ENCODE data around the gene PARP1.

- TF ChIP-seq CTCF (IDR thresholded peaks at IDR 0.05) (no peak), POLR2AphosphoS5 (IDR thresholded peaks at IDR 0.05; ENCODE audit: insufficient read depth in 1 of 2, low read depth in 1 of 2) (no peak)
These were observed 24.9 kb upstream of the PARP1 start for GRCh38 chr1:226432586-226433340.
